ENCODE data around the gene WDR5. TPM values are rescaled to one million over a fixed set of nuclear protein-coding genes. Genes with fewer than 3 reads are reported as not detected.

The WDR5 gene
- total RNA-seq, 1 donor from 2014 or later = 42.5 TPM

DNA sequence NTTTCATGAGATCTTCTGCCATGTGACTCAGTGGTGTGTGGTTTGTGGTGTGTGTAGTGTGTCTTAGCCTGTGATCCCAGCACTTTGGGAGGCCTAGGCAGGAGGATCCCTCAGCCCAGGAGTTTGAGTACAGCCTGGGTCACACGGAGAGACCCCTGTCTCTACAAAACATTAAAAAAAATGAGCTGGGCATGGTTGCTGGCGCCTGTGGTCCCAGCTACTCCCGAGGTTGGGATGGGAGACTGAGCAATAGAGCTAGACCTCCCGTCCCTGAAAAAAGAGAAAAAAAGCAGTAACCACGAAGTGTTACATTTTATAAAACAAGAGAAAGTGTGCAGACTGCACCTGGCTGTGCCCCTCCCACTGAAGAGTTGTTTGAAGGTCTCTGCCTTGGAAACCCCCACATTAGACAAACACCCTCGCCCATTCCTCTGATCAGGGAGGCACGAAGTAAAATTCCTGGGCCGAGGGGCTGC lies 49.7 kb downstream of the WDR5 start:
- H3K27me3 Mint-ChIP-seq (ENCODE audit: low read depth) = peaks cover 10% of the 10 kb centered on the region
- DNase-seq (ENCODE audit: low spot score in 2 of 2, unreplicated experiment in 2 of 2) = no peak
- H3K4me3 Mint-ChIP-seq = no peak overlapping the region
- TF ChIP-seq, protein P1, sequence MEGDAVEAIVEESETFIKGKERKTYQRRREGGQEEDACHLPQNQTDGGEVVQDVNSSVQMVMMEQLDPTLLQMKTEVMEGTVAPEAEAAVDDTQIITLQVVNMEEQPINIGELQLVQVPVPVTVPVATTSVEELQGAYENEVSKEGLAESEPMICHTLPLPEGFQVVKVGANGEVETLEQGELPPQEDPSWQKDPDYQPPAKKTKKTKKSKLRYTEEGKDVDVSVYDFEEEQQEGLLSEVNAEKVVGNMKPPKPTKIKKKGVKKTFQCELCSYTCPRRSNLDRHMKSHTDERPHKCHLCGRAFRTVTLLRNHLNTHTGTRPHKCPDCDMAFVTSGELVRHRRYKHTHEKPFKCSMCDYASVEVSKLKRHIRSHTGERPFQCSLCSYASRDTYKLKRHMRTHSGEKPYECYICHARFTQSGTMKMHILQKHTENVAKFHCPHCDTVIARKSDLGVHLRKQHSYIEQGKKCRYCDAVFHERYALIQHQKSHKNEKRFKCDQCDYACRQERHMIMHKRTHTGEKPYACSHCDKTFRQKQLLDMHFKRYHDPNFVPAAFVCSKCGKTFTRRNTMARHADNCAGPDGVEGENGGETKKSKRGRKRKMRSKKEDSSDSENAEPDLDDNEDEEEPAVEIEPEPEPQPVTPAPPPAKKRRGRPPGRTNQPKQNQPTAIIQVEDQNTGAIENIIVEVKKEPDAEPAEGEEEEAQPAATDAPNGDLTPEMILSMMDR (IDR thresholded peaks at IDR 0.05; ENCODE audit: unreplicated experiment) = no peak
- H3K4me1 Mint-ChIP-seq = peaks cover 9% of the 10 kb centered on the region
- no peaks in the 10 kb centered on the region for H3K9me3 Mint-ChIP-seq
- H3K36me3 Mint-ChIP-seq = no peaks in the 10 kb centered on the region
- peak overlapping the region; percentile 71 for H3K27ac Mint-ChIP-seq

DNA sequence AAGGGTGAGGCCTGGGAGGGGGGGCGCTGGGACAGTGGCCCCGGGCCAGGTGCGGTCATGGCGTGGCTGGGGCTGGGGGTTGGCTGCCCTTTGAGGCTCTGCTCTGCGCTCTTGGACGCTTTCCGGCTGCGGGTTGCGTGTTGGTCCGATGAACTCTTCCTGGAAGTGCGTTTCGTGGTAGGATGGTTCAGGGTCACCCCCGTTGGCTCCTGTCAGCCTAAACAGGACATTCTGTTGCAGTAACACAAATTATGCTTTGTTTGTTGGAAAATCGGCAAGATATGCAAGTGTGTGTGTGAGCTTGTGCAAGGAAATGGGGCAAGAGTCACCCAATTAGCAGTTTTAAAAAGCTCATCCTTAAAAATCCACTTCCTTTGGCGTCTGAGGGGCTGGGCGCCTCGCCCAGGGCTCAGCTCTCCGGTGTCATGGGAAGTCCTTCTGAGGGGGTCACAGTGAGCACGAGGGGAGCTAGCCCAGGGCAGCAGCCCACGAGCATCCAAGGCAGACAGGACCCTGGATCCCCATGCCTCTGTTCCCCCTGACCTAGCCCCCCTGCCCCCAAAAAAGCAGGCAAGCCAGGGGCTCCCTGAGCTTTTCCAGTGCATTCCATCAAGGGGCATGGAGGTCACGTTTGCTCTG lies 50.7 kb downstream of the WDR5 start:
- peak overlapping the region; percentile 54 for H3K27ac Mint-ChIP-seq
- H3K27me3 Mint-ChIP-seq (ENCODE audit: low read depth) = peaks cover 6% of the 10 kb centered on the region
- no peaks in the 10 kb centered on the region for H3K36me3 Mint-ChIP-seq
- H3K4me3 Mint-ChIP-seq = no peak overlapping the region
- H3K9me3 Mint-ChIP-seq = no peaks in the 10 kb centered on the region
- TF ChIP-seq, protein P1 (IDR thresholded peaks at IDR 0.05; ENCODE audit: unreplicated experiment) = no peak
- no peak for DNase-seq (ENCODE audit: low spot score in 2 of 2, unreplicated experiment in 2 of 2)
- peaks cover 9% of the 10 kb centered on the region for H3K4me1 Mint-ChIP-seq

DNA sequence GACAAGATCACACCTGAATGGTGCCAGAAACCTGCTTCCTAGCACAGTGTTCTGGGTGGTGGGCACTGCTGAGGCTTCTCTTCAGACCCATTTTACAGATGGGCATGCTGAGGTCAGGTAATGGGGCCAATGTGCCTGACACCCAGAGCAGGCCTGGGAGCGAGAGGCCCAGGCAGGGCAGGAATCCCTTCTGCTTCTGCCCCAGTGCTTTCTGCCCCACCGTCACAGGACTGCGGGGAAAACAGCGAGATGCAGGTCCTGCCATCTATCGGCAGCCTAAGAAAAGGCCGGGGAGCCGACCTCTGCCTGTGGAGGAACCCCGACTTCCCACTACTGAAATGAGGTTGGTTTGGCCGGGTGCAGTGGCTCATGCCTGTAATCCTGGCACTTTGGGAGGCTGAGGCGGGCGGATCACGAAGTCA lies 51.2 kb downstream of the WDR5 start:
- Mint-ChIP-seq H3K4me3 (no peak overlapping the region), H3K27me3 (ENCODE audit: low read depth) (peaks cover 10% of the 10 kb centered on the region), H3K4me1 (peaks cover 9% of the 10 kb centered on the region), H3K27ac (no peak overlapping the region), H3K36me3 (no peaks in the 10 kb centered on the region), H3K9me3 (no peaks in the 10 kb centered on the region)
- TF ChIP-seq, protein P1 (IDR thresholded peaks at IDR 0.05; ENCODE audit: unreplicated experiment) = no peak
- DNase-seq (ENCODE audit: low spot score in 2 of 2, unreplicated experiment in 2 of 2) = no peak

DNA sequence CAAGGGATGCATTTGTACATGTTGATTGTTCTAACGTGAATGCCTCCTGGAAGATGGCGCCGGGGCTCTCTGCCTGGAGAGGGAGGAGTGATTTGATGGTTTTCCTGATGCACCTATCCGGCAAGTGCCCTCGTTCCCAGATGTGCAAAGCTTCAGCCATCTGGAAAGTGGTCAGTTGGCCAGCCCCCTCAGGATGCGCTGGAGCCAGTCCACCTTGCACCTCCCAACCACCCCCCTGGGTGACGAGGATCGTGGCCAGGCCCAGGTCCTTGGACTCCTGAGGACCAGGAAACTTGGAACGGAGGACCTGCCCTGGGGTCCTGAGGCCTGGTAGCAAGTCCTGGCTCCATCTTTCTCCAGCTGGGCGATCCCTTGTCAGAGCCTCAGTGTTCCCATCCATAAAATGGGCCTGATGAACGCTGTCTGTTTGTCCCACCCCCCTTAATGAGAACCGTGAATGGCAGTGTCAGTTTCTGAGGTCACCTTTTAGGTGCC lies 52.1 kb downstream of the WDR5 start:
- peaks cover 10% of the 10 kb centered on the region for H3K27me3 Mint-ChIP-seq (ENCODE audit: low read depth)

DNA sequence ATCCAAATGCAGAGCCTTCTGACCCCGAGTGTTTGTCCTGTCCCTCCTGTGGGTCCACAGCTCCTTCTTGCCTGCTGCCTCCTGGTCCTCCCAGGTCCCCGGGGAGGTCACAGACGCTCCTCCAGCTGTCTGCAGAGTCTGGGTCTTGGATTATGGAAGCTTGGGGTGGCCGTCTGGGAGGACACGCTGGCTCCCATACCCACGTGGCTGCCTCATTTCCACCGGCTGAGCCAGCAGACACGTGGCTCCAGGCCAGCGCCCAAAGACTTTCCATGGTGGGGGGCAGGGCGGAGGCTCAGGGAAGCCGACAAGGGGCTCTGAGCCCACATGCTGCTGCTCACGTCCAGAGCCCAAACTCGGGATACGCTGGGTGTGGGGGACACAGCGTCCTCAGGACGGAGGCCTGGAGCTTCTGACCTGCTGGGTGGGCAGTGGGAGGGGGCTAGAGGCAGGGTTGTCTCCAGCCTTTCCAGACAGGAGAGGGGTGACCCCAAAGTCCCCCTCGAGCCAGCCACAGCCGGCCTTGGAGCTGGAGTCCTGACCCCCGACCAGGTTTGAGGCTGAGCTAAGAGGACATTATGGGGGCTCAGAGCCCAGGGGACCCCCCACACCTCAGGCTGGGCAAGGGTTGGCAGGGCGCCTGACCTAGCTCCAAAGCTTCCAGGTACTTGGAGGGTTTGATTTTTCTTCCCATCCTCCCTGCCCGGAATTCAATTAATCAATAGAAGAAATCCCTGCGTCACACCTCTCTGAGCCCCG lies 52.7 kb downstream of the WDR5 start:
- no peaks in the 10 kb centered on the region for H3K9me3 Mint-ChIP-seq
- no peak overlapping the region for H3K4me3 Mint-ChIP-seq
- peaks cover 10% of the 10 kb centered on the region for H3K27me3 Mint-ChIP-seq (ENCODE audit: low read depth)
- H3K27ac Mint-ChIP-seq = no peak overlapping the region
- no peaks in the 10 kb centered on the region for H3K36me3 Mint-ChIP-seq
- peaks cover 9% of the 10 kb centered on the region for H3K4me1 Mint-ChIP-seq
- DNase-seq (ENCODE audit: low spot score in 2 of 2, unreplicated experiment in 2 of 2) = no peak
- TF ChIP-seq, protein P1 (IDR thresholded peaks at IDR 0.05; ENCODE audit: unreplicated experiment) = no peak

More for the DNA sequence above, 52.1 kb downstream of the WDR5 start:
- no peak for DNase-seq (ENCODE audit: low spot score in 2 of 2, unreplicated experiment in 2 of 2)
- H3K9me3 Mint-ChIP-seq = no peaks in the 10 kb centered on the region
- TF ChIP-seq, protein P1 (IDR thresholded peaks at IDR 0.05; ENCODE audit: unreplicated experiment) = no peak
- no peaks in the 10 kb centered on the region for H3K36me3 Mint-ChIP-seq
- H3K4me1 Mint-ChIP-seq = peaks cover 9% of the 10 kb centered on the region
- H3K4me3 Mint-ChIP-seq = no peak overlapping the region
- H3K27ac Mint-ChIP-seq = no peak overlapping the region

All from mesothelial cell of epicardium (in vitro differentiated cells).